Activated CD4-positive, alpha-beta T cell treated with anti-CD3 and anti-CD28 coated beads, Interleukin-2, Interleukin-6, amounts not matched to agents 100 ng/mL and 50 ng/mL, durations not matched to agents 16 hours and 8 hours (primary cell): ENCODE results near the gene AIF1.
"Not testable (repeated sequence)": the region's sequence is repeated elsewhere in the genome, so short reads cannot be mapped to it uniquely, and the experiment has no call there.

Experiments
- DNase-seq: peaks from one replicate; pipeline ENCODE4 v3.0.0-alpha.2; 2020

AIF1 gene

DNA sequence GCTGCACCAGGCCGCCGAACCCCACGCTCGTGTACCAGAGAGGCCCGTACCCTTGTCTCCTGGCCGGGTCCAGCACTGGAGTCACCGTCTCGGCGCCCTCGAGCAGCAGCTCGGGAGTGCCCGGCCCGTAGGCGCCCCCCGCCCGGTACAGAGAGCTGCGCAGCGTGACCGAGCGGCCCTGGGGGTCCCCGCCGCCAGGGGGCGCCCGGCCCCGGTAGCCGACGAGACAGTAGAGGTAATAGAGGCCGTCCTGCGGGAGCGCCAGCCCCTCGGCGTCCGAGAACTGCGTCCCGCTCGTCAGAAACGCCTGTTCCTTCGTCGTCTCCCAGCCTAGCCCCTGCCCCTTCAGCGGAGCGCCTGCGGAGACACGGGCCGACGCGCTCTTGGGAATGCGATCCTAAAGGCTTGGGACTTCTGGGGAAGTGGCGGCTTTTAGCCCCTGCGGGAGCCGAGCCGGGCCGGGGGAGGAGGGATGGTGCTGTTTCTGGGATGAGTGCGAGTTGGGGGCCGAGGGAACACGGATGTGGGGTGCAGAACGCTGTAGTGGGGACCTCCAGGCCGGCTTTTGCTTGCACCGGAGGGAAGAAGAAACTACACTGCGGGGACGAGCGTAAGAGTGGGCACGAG is 34.1 kb upstream of the AIF1 start:
- DNase-seq = peak; percentile 94

DNA sequence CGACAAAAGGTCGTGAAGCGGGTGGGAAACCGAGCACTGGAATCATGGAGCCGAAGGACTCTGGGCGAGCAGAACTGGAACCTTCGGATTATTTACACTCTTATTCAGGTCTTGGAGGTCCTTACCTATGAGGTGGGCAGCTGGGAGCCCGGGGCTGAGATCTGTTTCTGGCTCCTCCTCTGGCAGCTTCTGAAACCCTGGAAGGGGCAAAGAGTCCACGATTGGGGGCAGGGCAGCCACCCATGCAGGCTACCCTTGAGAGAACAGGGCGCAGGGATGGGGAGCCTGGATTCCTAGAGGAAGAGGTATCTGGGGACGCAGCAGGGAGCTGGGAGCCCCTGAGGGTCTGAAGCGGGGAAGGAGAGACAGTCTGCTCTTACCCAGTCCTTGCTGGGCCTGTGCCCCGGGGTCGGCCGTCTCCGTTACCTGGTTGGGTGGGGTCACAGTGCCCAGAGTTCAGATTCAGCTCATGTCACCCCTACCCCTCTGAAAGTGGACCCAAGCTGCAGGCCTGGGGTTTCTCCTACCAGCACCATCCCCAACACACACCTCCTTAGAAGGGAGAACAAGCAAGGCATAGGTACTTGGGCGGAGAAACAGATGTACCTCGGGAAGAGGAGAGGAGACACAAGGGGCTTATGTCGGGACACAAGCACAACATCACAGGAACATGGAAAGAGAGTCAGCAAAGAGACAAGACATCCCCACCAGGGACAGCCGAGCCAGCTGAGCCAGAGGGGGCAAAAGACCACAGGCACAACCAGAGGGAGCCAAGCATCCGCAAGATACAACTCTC is 33.4 kb upstream of the AIF1 start:
- DNase-seq = no peak

DNA sequence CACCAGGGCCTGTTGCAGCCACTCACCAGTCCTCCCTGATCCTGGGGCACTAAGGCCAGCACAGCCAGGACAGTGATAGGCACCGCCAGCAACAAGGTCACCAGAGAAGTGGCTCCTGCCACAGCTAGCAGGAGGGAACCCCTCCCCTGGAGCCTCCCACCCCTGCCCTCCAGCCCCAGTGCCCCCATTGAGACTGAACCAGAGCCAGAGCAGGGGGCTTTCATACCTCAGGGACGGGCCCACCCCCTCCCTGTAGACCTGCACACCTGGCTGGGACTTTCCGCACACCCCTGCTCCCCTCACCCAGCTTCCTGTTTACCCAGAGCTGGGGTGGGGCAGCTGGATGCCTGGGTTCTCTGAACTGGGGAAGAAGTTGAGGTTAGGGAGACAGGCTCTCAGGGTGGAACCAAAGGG is 32.8 kb upstream of the AIF1 start, which contains the start of gene LTB:
Gene LTB, minus strand, starts transcription at position 195 of the 414 bp plus-strand sequence. Its CDS starts 7 bp downstream, at position 188.
- peak; percentile 68 for DNase-seq

DNA sequence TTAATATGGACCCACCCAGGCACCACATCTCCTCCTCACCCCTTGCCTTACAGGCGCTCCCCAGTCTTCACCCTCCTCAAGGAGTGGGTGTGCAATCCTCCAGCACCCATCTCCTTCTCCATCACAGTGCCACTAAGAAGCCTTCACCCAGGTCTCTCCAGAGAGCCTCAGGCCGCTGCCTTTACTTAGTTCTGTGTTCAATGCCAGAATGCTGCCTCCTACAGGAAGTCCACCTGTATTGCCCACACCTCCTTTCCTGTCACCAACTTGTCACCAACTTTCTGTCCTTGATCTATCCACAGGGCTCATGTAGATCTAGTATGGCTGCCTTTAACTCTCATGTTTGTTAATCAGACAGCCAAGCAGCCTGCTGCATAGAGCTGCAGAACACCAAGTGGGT is 29.5 kb upstream of the AIF1 start:
- DNase-seq = peak; percentile 81

DNA sequence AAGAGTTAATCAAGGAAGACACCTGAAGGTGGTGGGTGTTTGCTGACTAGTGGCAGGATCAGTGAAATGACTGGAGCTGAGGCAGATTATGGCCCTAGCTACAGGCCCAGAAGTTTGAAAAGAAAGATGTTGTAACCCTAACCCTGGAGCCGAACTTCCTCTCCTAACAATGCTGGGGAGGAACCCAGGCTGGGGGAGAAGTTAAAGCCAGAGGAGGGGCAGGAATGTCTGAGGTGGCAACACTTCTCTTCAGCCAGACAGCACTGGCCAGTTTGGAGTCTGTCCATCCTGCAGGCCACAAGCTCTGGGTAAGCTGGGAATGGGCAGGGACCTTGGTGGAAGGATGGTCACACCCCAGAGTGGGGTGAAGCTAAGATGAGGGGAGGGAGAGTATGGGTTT is 29.0 kb upstream of the AIF1 start, which contains the start of gene LST1:
Gene LST1, plus strand, starts transcription at position 270 of the 400 bp plus-strand sequence. CDS start 1,023 bp downstream, outside the sequence.
- DNase-seq = no peak

- DNase-seq = peak; percentile 53
These were observed 28.3 kb upstream of the AIF1 start for GRCh38 chr6:31586599-31587281.

GRCh38 chr6:31587791-31588777 is 26.9 kb upstream of the AIF1 start:
- DNase-seq = no peak

DNA sequence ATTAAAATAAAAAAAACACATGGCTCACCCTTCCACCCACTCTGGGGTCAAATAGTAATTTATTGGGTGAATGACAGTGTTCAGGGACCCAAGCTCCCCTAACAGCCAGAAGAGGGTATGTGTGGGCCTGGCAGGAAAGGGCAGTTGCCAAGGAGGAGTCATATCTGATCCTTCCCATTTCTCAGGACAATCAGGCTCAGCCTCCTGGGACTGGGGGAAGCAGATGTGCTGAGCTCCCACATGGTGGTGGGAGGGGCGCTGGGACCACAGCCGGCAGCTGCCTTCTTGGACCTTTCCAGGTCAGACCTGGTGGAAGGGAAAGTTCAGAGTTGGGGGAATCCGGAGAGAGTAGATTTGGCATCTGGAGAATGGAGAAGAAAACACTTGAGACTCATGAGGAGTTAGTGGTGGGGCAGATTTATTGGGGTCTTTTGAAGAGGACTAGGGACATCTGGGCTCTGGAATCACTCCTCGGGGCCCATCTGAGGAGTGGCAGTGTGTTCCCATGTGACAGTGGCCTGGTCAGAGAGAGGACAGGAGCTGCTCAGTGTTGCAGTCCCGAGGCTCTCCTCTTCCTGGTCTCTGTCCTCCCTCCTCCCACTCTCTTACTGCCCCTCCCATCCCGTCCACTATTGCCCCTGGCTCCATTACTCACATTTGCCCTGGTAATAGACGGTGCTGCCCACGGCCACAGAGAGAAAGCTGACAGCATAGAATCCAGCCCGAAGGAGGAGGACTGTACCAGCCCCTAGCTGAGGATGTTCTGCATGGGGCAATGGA is 26.0 kb upstream of the AIF1 start:
- no peak for DNase-seq

DNA sequence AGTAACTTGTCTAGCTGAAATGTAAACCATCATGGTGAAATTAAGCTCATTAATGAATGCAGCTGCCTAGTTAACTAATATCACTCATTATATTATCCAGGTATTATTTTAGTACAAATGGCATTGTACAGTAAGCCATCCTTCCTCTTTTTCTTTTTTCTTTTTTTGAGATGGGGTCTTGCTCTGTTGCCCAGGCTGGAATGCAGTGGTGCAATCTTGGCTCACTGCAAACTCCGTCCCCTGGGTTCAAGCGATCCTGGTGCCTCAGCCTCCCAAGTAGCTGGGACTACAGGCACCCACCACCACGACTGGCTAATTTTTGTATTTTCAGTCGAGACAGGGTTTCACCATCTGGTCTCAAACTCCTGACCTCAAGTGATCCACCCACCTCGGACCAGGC is 24.3 kb upstream of the AIF1 start:
- DNase-seq = not testable (repeated sequence)

GRCh38 chr6:31592396-31592771 is 22.6 kb upstream of the AIF1 start:
- no peak for DNase-seq

DNA sequence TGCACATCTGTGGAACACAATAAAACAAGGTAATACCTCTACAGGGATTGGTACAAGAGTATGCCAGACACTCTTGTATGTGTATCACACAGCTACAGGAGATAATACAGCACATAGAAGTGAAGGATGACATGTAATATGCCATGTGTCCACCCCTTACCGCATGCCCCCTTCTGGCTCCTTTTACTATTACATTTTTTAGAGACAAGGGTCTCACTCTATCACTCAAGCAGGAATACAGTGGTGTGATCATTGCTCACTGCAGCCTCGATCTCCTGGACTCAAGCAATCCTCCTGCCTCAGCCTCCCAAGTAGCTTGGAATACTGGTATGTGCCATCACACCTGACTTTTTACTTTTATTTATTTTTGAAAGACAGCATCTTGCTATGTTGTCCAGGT is 18.0 kb upstream of the AIF1 start:
- peak; percentile 79 for DNase-seq

GRCh38 chr6:31607317-31607716 is 7.7 kb upstream of the AIF1 start:
- peak; percentile 32 for DNase-seq

DNA sequence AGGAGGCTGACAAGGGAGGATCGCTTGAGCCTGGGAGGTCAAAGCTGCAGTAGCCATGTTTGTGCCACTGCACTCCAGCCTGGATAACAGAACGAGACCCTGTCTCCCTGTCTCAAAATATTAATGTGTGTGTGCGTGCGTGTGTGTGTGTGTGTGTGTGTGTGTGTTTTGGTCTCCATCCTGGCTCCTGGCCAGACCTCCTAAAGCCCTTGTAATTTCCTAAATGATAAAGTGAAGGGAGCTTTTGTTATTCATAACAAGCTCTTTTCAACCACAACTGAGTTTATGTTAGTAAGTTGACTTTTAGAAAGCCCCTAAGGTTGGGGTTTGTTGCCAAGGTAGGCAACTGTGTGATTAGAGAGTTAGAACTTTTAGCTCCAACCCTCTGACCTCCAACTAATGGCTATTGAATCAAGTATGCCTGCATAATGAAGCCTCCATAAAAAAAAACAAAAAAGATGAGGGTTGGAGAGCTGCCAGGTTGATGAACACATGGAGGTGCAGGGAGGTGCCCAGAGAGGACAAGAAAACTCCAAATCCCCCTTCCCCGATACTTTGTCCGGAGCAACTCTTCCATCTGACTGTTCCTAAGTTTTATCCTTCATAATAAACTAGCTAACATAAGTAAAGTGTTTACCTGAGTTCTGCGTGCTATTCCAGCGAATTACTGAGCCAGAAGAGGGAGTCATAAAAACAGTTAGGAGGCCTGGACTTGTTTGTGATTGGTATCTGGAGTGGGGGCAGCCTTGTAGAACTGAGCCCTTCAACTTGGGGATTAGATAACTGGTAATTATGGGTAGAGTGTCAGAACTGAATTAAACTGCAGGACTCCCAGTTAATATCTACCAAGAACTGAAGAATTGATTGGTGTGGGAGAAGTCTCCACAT is 5.3 kb upstream of the AIF1 start:
- no peak for DNase-seq

- no peak for DNase-seq
These were observed 4.1 kb upstream of the AIF1 start for GRCh38 chr6:31610968-31611367.

GRCh38 chr6:31614075-31614619 is 887 bp upstream of the AIF1 start:
- no peak for DNase-seq

DNA sequence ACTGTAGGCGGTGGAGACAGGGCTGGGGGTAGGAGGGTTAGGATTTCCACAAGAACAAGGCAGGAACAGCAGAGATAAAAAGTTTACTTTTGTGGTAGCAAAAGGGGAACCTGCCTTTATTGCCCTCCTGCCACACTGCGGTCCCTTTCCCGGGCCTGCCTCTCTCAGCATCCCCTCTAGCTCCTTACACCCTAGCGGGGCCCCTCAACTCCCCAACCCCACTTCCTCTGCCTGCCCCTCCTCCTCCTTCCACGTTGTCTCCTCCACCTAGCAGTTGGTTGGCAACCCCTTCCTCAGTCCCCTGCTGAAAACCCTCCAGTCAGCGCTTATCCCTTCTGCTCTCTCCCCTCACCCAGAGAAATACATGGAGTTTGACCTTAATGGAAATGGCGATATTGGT is 714 bp downstream of the AIF1 start:
- peak; percentile 44 for DNase-seq

- no peak for DNase-seq
These were observed 2.0 kb downstream of the AIF1 start for GRCh38 chr6:31617010-31617409.

DNA sequence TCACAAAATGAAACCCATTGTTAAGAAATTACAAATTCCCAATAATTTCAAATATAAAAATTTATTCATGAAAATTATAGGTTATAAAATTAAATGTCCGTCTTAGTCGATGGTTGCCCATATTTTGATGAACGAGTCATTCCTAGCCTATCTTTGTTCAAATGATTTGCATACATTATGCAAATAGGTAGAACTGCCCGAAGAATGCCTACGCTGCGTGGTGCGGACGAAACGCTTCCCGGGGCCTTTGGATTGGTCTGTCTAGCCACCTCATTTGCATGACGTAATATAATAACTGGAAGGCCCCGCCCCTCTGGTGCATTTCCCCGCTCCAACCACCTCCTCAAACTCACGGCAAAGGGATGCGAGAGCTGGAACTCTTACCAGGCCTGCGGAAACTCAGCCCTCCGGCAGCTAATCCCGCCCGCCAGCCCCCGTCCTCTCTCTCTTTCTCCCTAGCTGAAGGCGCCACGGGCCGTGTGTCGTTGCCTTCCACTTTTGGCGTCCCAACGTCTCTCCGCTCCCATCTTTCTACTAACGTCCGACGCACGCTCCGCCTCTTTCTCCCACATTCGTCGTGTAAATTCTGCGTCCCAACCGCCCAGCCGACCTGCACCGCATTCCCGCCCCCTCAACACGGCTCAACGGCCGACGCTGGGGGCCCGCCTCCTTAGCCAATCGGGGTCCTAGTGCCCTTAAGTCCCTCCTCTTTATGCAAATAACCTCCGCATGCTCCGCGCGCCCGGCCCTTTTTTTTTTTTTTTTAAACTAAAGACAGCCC is 5.0 kb downstream of the AIF1 start:
- DNase-seq = peak; percentile 99

DNA sequence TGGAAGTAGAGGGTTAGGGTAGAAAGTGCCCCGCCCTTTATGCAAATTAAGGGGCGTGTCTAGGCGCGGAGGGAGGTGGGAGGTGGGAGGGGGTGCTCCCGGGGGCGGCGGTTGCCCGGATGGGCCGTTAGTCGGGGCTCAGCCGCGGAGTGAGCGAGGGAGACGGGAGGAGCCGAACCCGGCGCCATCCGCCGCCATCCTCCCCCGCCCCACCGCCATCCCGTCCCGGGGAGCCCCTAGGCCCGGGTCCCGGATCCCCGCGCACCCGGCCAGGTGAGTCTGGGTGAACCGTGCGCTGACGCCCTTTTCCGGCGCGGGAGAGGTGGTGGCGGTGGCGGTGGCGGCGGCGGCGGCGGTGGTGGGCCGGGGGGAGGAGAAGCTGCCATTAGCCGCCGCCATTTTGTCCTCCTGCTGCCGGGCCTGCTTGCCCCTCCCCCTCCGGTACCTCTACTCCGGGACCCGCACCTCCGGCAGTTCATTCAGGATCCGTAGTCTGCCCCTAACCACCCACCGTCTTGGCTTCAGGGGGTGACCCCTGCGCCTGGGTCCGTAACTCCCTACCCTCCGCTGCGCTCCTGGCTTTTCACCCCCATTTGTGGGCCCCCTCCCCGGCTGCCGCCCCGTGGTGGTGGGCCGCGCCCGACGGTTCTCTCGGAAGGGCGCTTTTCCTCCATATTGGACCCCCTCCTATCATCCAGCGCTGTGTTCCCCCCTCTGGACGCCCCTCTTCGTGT is 5.7 kb downstream of the AIF1 start, which contains the start of gene PRRC2A:
Gene PRRC2A, plus strand, starts transcription at position 130 of the 734 bp plus-strand sequence. CDS start 2,075 bp downstream, outside the sequence.
- peak; percentile 85 for DNase-seq
